CD4-positive, CD25-positive, alpha-beta regulatory T cell (primary cell): ENCODE results near the gene TIGAR. TPM values are rescaled to one million over a fixed set of nuclear protein-coding genes. Genes with fewer than 3 reads are reported as not detected.
A peak's percentile ranks its signal among the peaks of the same experiment; 100 is the strongest.

Experiments used
- ATAC-seq, 2 donors: fragments of 150-1000 bp; cut with Tn5 transposase; one replicate each; pipeline ENCODE4 v1.10.0; 2021; ENCODE audit warnings: low read depth in 2 of 2, moderate number of reproducible peaks in 2 of 2, moderate library complexity in 1 of 2
- DNase-seq, 3 donors: peaks; one replicate each; pipeline versions ENCODE4 v3.0.0 to v3.0.0-alpha.2; 2012 to 2022; ENCODE audit warnings: mixed read lengths in 1 of 3
- H3K27ac ChIP-seq: one replicate; pipeline ENCODE4 v1.7.0; 2013; ENCODE audit warnings: mild to moderate bottlenecking, low read length; ENCODE audit not compliant: insufficient read depth, poor library complexity, severe bottlenecking
- H3K27me3 ChIP-seq: one replicate; pipeline ENCODE4 v1.7.0; 2013; ENCODE audit warnings: low read length; ENCODE audit not compliant: control insufficient read depth, insufficient read depth
- H3K36me3 ChIP-seq: one replicate; pipeline ENCODE4 v1.7.0; 2013; ENCODE audit warnings: mild to moderate bottlenecking, low read length, moderate library complexity; ENCODE audit not compliant: control insufficient read depth, insufficient read depth
- H3K4me1 ChIP-seq: 2 replicates; pipeline ENCODE4 v1.7.0; 2013; ENCODE audit warnings: mild to moderate bottlenecking, low read length; ENCODE audit not compliant: insufficient read depth, control insufficient read depth, poor library complexity, severe bottlenecking
- H3K4me3 ChIP-seq: one replicate; pipeline ENCODE4 v1.7.0; 2013; ENCODE audit warnings: low read depth, mild to moderate bottlenecking, low read length, moderate library complexity
- H3K9me3 ChIP-seq, 2 experiments: 1 replicate in 1 of 2; 2 replicates in 1 of 2; pipeline ENCODE4 v1.7.0; 2013; ENCODE audit warnings: low read length in 2 of 2, mild to moderate bottlenecking in 1 of 2, moderate library complexity in 1 of 2; ENCODE audit not compliant: control insufficient read depth in 2 of 2
- H3K27ac Mint-ChIP-seq, 3 donors: one replicate each; pipeline ENCODE4 v1.8.0; 2020 to 2022; ENCODE audit warnings: mild to moderate bottlenecking in 3 of 3, mixed read lengths in 3 of 3, moderate library complexity in 2 of 3
- H3K27me3 Mint-ChIP-seq: one replicate; pipeline ENCODE4 v1.8.0; 2022; ENCODE audit warnings: mild to moderate bottlenecking, mixed read lengths
- H3K36me3 Mint-ChIP-seq: one replicate; pipeline ENCODE4 v1.8.0; 2020; ENCODE audit warnings: mixed read lengths
- H3K4me1 Mint-ChIP-seq, 4 donors: one replicate each; pipeline ENCODE4 v1.8.0; 2020 to 2022; ENCODE audit warnings: mixed read lengths in 4 of 4, mild to moderate bottlenecking in 1 of 4
- H3K4me3 Mint-ChIP-seq, 4 donors: one replicate each; pipeline ENCODE4 v1.8.0; 2020 to 2022; ENCODE audit warnings: mild to moderate bottlenecking in 4 of 4, mixed read lengths in 4 of 4, moderate library complexity in 3 of 4
- H3K9me3 Mint-ChIP-seq, 7 donors: one replicate each; pipeline ENCODE4 v1.8.0; 2020 to 2022; ENCODE audit warnings: mixed read lengths in 7 of 7, mild to moderate bottlenecking in 3 of 7, moderate library complexity in 2 of 7
- polyA plus RNA-seq, 4 donors: library from polyadenylated mRNA; unstranded; fragments of 300-500 nt; fragmentation: Illumina TruSeq; gene quantifications; one replicate each; pipeline ENCODE4 v1.2.3, GENCODE V29; 2021
- total RNA-seq: library from RNA; stranded (reverse); gene quantifications from one replicate; pipeline ENCODE4 v1.2.3, GENCODE V29; 2022

The TIGAR gene
- total and polyA plus RNA-seq, 5 donors from 2014 or later = 2.1 to 13.3 (median 6.1) TPM

DNA sequence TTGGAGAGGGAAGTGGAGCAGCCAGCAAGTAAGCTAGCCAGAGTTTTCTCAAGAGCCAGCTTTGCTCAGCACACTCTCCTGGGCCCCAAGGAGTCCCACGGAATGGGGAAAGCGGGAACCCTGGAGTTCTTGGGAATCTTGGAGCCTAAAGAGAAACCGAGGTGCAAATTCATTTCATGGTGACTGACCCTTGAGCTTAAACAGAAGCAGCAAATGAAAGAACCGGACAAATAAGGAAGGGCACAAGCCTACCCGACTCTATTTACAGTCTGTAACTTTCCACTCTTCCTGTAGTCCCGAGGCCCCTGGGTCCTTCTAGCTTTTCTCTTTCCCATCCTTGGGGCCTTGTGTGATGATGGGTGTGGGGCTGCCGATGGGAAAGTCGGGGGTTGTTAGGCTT is 18.1 kb upstream of the TIGAR start:
- ATAC-seq (no peak), DNase-seq (no peak)
- Histone ChIP-seq H3K27ac (peak overlapping the region; percentile 37), H3K9me3 (no peaks in the 10 kb centered on the region), H3K4me3 (no peak overlapping the region), H3K27me3 (no peaks in the 10 kb centered on the region), H3K36me3 (peaks cover 90% of the 10 kb centered on the region), H3K4me1 (no peaks in the 10 kb centered on the region)
- no peaks in the 10 kb centered on the region for H3K27me3 Mint-ChIP-seq
- no peak overlapping the region for H3K4me3 Mint-ChIP-seq
- peaks cover 14 to 22% (median 19%) of the 10 kb centered on the region in 4 donors for H3K4me1 Mint-ChIP-seq
- peak overlapping the region in 1 of 3 donors; percentile 76 for H3K27ac Mint-ChIP-seq
- H3K9me3 Mint-ChIP-seq = no peaks in the 10 kb centered on the region
- H3K36me3 Mint-ChIP-seq = peaks cover 58% of the 10 kb centered on the region

DNA sequence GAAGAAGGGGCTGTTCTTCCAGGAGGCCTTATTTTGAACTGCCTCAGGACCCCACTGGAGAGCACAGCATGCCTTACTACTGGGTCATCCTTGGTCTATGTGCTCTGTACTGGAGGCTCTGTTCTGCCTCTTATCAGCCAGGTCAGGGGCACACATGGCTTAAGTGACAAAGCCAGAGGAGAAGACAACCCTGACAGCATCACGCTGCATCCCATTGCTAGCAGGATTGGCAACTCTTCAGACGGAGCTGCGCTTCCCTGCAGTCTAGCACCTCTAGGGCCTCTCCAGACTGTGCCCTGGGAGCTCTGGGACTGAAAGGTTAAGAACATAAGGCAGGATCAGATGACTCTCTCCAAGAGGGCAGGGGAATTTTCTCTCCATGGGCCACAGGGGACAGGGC is 17.3 kb upstream of the TIGAR start:
- H3K27ac Mint-ChIP-seq = peak overlapping the region in 2 of 3 donors; percentile 1 to 55
- no peak for ATAC-seq

DNA sequence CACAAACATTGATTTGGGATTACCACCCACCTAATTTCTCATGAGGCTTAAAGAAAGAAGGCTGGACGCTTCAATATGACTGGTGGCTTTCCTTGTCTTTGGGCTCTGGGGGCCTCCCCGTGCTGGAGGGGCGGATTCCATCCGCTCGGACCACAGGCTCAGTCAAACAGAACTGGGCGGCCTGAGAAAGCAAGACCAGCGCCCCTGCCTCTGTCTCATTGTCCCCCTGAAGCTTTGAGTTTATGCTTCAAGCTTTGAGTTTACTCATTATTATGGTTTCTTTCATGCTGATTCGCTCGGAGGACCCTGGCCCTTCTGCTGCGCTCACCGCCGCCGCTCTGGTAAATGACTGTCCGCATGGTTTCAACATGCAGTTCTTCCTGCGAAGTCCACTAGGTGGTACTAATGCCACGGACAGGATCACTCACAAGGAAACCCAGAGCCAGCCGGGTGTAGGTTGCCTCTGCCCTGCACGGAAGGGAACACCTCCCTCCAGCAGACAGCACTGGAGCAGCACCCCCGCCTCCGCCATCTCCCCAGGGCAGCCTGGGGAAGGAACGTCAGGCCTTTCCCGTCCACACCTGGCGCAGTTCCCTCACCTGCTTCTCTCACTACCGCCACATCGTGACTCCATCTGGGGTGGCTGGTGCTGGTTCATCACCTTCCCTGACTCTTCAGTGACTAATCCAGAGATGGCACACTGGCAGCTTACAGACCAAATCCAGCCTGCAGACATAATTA is 13.2 kb upstream of the TIGAR start:
- Histone ChIP-seq H3K36me3 (peaks cover 70% of the 10 kb centered on the region), H3K27me3 (no peaks in the 10 kb centered on the region), H3K4me3 (no peak overlapping the region), H3K27ac (no peak overlapping the region), H3K9me3 (no peaks in the 10 kb centered on the region), H3K4me1 (no peaks in the 10 kb centered on the region)
- H3K36me3 Mint-ChIP-seq = peaks cover 25% of the 10 kb centered on the region
- H3K27me3 Mint-ChIP-seq = no peaks in the 10 kb centered on the region
- peaks cover 4 to 15% (median 6%) of the 10 kb centered on the region in 4 donors for H3K4me1 Mint-ChIP-seq
- H3K27ac Mint-ChIP-seq = peak overlapping the region in 2 of 3 donors; percentile 38 to 48
- ATAC-seq (no peak), DNase-seq (no peak)
- H3K9me3 Mint-ChIP-seq = no peaks in the 10 kb centered on the region
- H3K4me3 Mint-ChIP-seq = no peak overlapping the region

More for the DNA sequence above, 17.3 kb upstream of the TIGAR start:
- Mint-ChIP-seq H3K4me1 (peaks cover 6 to 22% (median 17%) of the 10 kb centered on the region in 4 donors), H3K36me3 (peaks cover 50% of the 10 kb centered on the region), H3K4me3 (no peak overlapping the region), H3K9me3 (no peaks in the 10 kb centered on the region), H3K27me3 (no peaks in the 10 kb centered on the region)
- no peak for DNase-seq
- Histone ChIP-seq H3K4me1 (no peaks in the 10 kb centered on the region), H3K36me3 (peaks cover 88% of the 10 kb centered on the region), H3K27me3 (no peaks in the 10 kb centered on the region), H3K4me3 (no peak overlapping the region), H3K9me3 (no peaks in the 10 kb centered on the region), H3K27ac (no peak overlapping the region)

DNA sequence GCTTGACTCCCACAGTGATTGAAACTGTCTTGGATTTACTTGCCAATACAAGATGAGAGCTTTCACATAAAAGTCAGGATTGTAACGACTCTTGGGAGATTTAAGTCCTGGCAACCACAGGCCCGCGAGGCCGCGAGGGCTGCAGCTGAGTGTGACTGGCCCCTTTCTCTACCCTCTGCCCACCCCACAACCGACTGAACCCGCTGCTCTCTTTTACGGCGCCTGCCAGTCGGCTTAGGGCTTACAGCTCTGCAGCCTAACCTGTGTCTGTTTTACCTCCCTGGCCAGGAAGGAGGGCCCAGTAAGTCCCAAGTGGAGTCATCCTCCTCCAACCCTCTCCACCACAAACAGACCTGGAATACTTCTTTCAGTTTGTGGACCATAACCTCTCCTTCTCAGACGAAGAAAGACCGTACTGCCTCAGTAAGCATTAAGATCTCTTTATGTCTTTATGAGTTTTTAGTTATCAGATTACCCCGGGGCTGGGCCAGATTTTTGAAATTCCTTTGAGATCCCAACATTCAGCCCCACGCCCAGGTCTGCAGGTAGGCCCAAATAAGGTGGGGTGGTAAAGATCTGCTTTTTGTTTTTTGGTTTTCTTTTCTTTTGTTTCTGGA is 12.6 kb upstream of the TIGAR start:
- H3K9me3 Mint-ChIP-seq = no peaks in the 10 kb centered on the region
- Histone ChIP-seq H3K27me3 (no peaks in the 10 kb centered on the region), H3K4me1 (no peaks in the 10 kb centered on the region), H3K36me3 (peaks cover 63% of the 10 kb centered on the region), H3K4me3 (no peak overlapping the region), H3K27ac (no peak overlapping the region), H3K9me3 (no peaks in the 10 kb centered on the region)
- peak overlapping the region in 2 of 3 donors; percentile 38 to 48 for H3K27ac Mint-ChIP-seq
- H3K4me3 Mint-ChIP-seq = peak overlapping the region in 1 of 4 donors; percentile 43
- ATAC-seq (no peak), DNase-seq (no peak)
- no peaks in the 10 kb centered on the region for H3K27me3 Mint-ChIP-seq
- H3K4me1 Mint-ChIP-seq = peaks cover under 1 to 12% (median 6%) of the 10 kb centered on the region in 4 donors
- H3K36me3 Mint-ChIP-seq = peaks cover 20% of the 10 kb centered on the region

DNA sequence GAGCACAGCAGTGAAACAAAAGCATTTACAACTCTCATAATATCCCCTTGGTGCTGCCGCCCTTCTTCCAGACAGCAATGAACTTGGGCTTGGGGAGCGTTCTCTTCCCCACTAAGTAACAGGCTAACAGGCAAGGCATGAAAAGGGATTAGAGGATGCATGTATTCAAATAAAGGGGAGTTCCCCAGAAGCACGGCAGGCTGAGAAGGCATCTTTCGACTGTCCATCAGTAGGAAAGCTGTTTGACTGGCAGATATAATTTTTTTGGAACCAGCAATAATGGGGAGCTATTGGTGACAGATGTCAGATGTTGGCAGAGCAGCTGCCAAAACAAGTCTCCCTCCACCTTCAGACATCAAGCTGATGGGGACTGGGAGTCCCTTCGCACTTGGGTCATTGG is 9.2 kb upstream of the TIGAR start:
- Histone ChIP-seq H3K4me1 (no peaks in the 10 kb centered on the region), H3K4me3 (no peak overlapping the region), H3K27me3 (no peaks in the 10 kb centered on the region), H3K27ac (no peak overlapping the region), H3K36me3 (peaks cover 34% of the 10 kb centered on the region), H3K9me3 (no peaks in the 10 kb centered on the region)
- H3K27me3 Mint-ChIP-seq = no peaks in the 10 kb centered on the region
- H3K4me1 Mint-ChIP-seq = peaks cover 0 to 9% (median 0%) of the 10 kb centered on the region in 4 donors
- no peak overlapping the region for H3K27ac Mint-ChIP-seq
- no peaks in the 10 kb centered on the region for H3K9me3 Mint-ChIP-seq
- ATAC-seq (no peak), DNase-seq (no peak)
- H3K4me3 Mint-ChIP-seq = no peak overlapping the region
- H3K36me3 Mint-ChIP-seq = peaks cover 10% of the 10 kb centered on the region

DNA sequence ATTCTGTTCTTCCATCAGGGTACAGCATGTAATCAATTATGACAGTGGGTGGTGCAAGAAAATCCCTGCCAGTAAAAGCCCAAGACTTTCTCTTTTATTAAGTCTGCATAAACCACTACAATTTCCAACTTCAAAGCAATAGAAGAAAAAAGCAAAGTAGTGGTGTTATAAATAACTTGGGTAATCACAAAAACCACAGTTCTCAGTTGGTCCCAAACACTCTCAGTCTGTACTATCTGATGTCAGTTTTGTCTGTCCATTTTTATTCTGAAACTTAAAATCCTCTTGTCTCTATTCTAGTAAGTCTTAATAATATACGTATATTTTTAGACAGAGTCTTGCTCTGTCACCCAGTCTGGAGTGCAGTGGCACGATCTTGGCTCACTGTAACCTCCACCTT is 8.8 kb upstream of the TIGAR start:
- no peak overlapping the region for H3K4me3 ChIP-seq
- peaks cover 0 to 9% (median 0%) of the 10 kb centered on the region in 4 donors for H3K4me1 Mint-ChIP-seq
- DNase-seq (no peak), ATAC-seq (no peak)
- no peak overlapping the region for H3K27ac Mint-ChIP-seq
- no peak overlapping the region for H3K4me3 Mint-ChIP-seq
- peaks cover 10% of the 10 kb centered on the region for H3K36me3 Mint-ChIP-seq
- no peaks in the 10 kb centered on the region for H3K9me3 ChIP-seq
- H3K36me3 ChIP-seq = peaks cover 30% of the 10 kb centered on the region
- H3K27me3 ChIP-seq = no peaks in the 10 kb centered on the region
- no peak overlapping the region for H3K27ac ChIP-seq
- no peaks in the 10 kb centered on the region for H3K4me1 ChIP-seq
- H3K27me3 Mint-ChIP-seq = no peaks in the 10 kb centered on the region
- no peaks in the 10 kb centered on the region for H3K9me3 Mint-ChIP-seq

DNA sequence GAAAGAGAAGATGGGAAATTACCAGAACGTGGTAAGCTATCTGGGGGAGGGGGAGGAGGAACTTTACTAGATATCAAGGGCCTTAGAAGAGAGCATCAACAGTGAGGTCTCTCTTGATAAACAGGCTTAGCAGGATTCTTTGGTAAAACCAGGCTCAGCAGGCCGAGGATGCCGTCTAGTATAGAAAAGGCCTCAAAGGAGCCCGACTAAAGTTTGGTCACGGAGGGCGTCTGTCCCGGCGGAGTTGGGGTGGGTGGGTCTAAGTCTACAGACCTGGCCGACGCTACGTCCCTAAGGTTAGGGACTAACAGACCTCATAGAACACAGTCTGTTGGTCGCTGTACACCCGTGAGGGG is 538 bp upstream of the TIGAR start:
- H3K27me3 ChIP-seq = no peaks in the 10 kb centered on the region
- no peak for DNase-seq

More for the DNA sequence above, 538 bp upstream of the TIGAR start:
- Histone ChIP-seq H3K9me3 (no peaks in the 10 kb centered on the region), H3K4me3 (peak overlapping the region; percentile 92), H3K4me1 (peaks cover 21% of the 10 kb centered on the region), H3K36me3 (no peaks in the 10 kb centered on the region), H3K27ac (peak overlapping the region; percentile 85)
- peaks cover 4% of the 10 kb centered on the region for H3K36me3 Mint-ChIP-seq
- peak overlapping the region; percentile 91 to 94 (median 94) for H3K27ac Mint-ChIP-seq
- ATAC-seq = peak in 1 of 2 donors; percentile 16
- no peaks in the 10 kb centered on the region for H3K27me3 Mint-ChIP-seq
- H3K4me3 Mint-ChIP-seq = peak overlapping the region; percentile 83 to 96 (median 96)
- no peaks in the 10 kb centered on the region for H3K9me3 Mint-ChIP-seq
- H3K4me1 Mint-ChIP-seq = peaks cover 18 to 44% (median 36%) of the 10 kb centered on the region in 4 donors
